ENCODE data around the gene PLEKHM3.

The PLEKHM3 gene

GRCh38 chr2:207970147-207970825, 55.0 kb downstream of the PLEKHM3 start:
- no peaks in the 10 kb centered on the region for H3K36me3 ChIP-seq (ENCODE audit: control insufficient read depth in 2 of 2, insufficient read depth in 1 of 2, low read length in 2 of 2)
- TF ChIP-seq, protein P1, sequence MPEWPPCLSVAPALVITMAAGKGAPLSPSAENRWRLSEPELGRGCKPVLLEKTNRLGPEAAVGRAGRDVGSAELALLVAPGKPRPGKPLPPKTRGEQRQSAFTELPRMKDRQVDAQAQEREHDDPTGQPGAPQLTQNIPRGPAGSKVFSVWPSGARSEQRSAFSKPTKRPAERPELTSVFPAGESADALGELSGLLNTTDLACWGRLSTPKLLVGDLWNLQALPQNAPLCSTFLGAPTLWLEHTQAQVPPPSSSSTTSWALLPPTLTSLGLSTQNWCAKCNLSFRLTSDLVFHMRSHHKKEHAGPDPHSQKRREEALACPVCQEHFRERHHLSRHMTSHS (tag by site-specific recombination; IDR thresholded peaks at IDR 0.05): no peak
- no peak for TF ChIP-seq INSM2 (tag by site-specific recombination; IDR thresholded peaks at IDR 0.05)
- TF ChIP-seq ZNF521 (tag by site-specific recombination; IDR thresholded peaks at IDR 0.05): no peak
- TF ChIP-seq TCF7L2 (IDR thresholded peaks at IDR 0.05; ENCODE audit: borderline replicate concordance, low read depth, low read length): no peak
- no peak for TF ChIP-seq ZBTB21 (tag by site-specific recombination; IDR thresholded peaks at IDR 0.05)
- TF ChIP-seq ZNF274 (IDR thresholded peaks at IDR 0.05; ENCODE audit: low read length): no peak
- TF ChIP-seq ZNF274 (tag by site-specific recombination; IDR thresholded peaks at IDR 0.05; ENCODE audit: borderline replicate concordance): no peak
- TF ChIP-seq ZBTB17 (tag by site-specific recombination; IDR thresholded peaks at IDR 0.05): no peak
- TF ChIP-seq, protein P2, sequence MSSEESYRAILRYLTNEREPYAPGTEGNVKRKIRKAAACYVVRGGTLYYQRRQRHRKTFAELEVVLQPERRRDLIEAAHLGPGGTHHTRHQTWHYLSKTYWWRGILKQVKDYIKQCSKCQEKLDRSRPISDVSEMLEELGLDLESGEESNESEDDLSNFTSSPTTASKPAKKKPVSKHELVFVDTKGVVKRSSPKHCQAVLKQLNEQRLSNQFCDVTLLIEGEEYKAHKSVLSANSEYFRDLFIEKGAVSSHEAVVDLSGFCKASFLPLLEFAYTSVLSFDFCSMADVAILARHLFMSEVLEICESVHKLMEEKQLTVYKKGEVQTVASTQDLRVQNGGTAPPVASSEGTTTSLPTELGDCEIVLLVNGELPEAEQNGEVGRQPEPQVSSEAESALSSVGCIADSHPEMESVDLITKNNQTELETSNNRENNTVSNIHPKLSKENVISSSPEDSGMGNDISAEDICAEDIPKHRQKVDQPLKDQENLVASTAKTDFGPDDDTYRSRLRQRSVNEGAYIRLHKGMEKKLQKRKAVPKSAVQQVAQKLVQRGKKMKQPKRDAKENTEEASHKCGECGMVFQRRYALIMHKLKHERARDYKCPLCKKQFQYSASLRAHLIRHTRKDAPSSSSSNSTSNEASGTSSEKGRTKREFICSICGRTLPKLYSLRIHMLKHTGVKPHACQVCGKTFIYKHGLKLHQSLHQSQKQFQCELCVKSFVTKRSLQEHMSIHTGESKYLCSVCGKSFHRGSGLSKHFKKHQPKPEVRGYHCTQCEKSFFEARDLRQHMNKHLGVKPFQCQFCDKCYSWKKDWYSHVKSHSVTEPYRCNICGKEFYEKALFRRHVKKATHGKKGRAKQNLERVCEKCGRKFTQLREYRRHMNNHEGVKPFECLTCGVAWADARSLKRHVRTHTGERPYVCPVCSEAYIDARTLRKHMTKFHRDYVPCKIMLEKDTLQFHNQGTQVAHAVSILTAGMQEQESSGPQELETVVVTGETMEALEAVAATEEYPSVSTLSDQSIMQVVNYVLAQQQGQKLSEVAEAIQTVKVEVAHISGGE (tag by site-specific recombination; conservative IDR thresholded peaks at IDR 0.05; ENCODE audit: low read depth): no peak
- no peak for TF ChIP-seq ZSCAN23 (tag by site-specific recombination; IDR thresholded peaks at IDR 0.05)
- H3K9me3 ChIP-seq (ENCODE audit: control insufficient read depth, insufficient read depth, low read depth, low read length): no peaks in the 10 kb centered on the region
- ChIA-PET POLR2A (no interaction called here), CTCF (interaction anchor here (0.7 to 6.3 kb wide), 4 partner anchors 9 to 224 kb away, joined by 3 to 27 read pairs (median 8); no protein-coding TSS in a partner anchor)
- H3K4me3 ChIP-seq (ENCODE audit: low read depth, low read length): no peak overlapping the region
- H3K4me1 ChIP-seq (ENCODE audit: control insufficient read depth, insufficient read depth, low read length): peaks cover 18% of the 10 kb centered on the region
- H3K27ac ChIP-seq (ENCODE audit: extremely low read depth, low read depth, low read length): no peak overlapping the region

DNA sequence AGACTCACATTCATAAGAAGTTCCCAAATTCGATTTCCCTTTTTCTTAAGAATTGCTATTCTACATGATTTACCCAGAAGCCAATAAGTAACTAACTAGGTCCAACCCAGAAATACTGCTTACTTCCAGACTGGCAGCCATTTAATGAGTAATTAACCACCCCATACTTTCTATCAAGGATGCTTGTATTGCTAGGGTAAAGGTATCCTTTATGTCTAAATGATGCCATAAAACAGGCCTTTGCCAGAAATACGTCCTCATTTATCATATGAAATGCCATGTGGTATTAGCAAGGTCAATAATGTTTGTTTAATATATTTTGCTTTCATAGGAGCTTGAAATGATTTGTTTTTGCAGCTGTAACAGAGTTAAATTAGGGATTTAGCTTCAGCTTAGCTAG, 56.1 kb downstream of the PLEKHM3 start:
- Histone ChIP-seq H3K36me3 (ENCODE audit: control insufficient read depth in 2 of 2, insufficient read depth in 1 of 2, low read length in 2 of 2) (no peaks in the 10 kb centered on the region), H3K27ac (ENCODE audit: extremely low read depth, low read depth, low read length) (no peak overlapping the region), H3K4me1 (ENCODE audit: control insufficient read depth, insufficient read depth, low read length) (peaks cover 18% of the 10 kb centered on the region), H3K4me3 (ENCODE audit: low read depth, low read length) (no peak overlapping the region), H3K9me3 (ENCODE audit: control insufficient read depth, insufficient read depth, low read depth, low read length) (no peaks in the 10 kb centered on the region)
- POLR2A ChIA-PET: interaction anchor here (0.5 kb wide), 1 partner anchor 155 kb away, joined by 4 read pairs; no protein-coding TSS in a partner anchor
- TF ChIP-seq ZNF664 (tag by site-specific recombination; IDR thresholded peaks at IDR 0.05): peak; percentile 62; the same call in 1 of the 2 replicates
- no peak for TF ChIP-seq ZNF449 (tag by site-specific recombination; IDR thresholded peaks at IDR 0.05)
- CTCF ChIA-PET: interaction anchor here (3.2 kb wide), 1 partner anchor 72 kb away, joined by 16 read pairs; no protein-coding TSS in a partner anchor

DNA sequence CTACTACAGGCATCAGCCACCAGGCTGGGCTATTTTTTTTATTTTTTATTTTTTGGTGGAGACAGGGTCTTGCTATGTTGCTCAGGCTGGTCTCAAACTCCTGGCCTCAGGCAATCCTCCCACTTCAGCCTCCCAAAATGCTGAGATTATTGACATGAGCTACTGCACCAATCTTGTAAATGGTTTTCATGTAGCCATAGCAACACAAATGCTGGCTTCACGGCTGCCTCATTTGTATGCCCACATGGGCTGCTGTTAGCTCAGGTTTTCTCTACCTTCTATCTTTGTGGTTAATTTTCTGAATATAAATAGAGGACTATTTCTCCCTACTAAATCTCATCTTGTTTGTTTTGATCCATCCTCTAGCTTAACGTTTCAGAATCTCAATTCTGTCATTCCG, 58.2 kb downstream of the PLEKHM3 start:
- no peaks in the 10 kb centered on the region for H3K9me3 ChIP-seq (ENCODE audit: control insufficient read depth, insufficient read depth, low read depth, low read length)
- ChIA-PET CTCF (interaction anchor here (0.7 to 3.2 kb wide), 5 partner anchors 10 to 228 kb away, joined by 3 to 16 read pairs (median 5); no protein-coding TSS in a partner anchor), POLR2A (no interaction called here)
- no peak overlapping the region for H3K27ac ChIP-seq (ENCODE audit: extremely low read depth, low read depth, low read length)
- peaks cover 18% of the 10 kb centered on the region for H3K4me1 ChIP-seq (ENCODE audit: control insufficient read depth, insufficient read depth, low read length)
- H3K36me3 ChIP-seq (ENCODE audit: control insufficient read depth in 2 of 2, insufficient read depth in 1 of 2, low read length in 2 of 2): no peaks in the 10 kb centered on the region
- H3K4me3 ChIP-seq (ENCODE audit: low read depth, low read length): no peak overlapping the region
- TF ChIP-seq ZNF266 (tag by site-specific recombination; IDR thresholded peaks at IDR 0.05; ENCODE audit: low read depth) (no peak), ZNF544 (tag by site-specific recombination; IDR thresholded peaks at IDR 0.05) (no peak), ZFP41 (tag by site-specific recombination; IDR thresholded peaks at IDR 0.05; ENCODE audit: borderline replicate concordance) (no peak), KLF7 (tag by site-specific recombination; IDR thresholded peaks at IDR 0.05; ENCODE audit: borderline replicate concordance) (no peak), PRDM1 (tag by site-specific recombination; IDR thresholded peaks at IDR 0.05) (no peak), ZNF404 (tag by site-specific recombination; IDR thresholded peaks at IDR 0.05) (no peak), HOXD13 (CRISPR knock-in tag; IDR thresholded peaks at IDR 0.05; ENCODE audit: borderline replicate concordance) (no peak), ZNF112 (tag by site-specific recombination; IDR thresholded peaks at IDR 0.05) (no peak)
- TF ChIP-seq, protein P3, sequence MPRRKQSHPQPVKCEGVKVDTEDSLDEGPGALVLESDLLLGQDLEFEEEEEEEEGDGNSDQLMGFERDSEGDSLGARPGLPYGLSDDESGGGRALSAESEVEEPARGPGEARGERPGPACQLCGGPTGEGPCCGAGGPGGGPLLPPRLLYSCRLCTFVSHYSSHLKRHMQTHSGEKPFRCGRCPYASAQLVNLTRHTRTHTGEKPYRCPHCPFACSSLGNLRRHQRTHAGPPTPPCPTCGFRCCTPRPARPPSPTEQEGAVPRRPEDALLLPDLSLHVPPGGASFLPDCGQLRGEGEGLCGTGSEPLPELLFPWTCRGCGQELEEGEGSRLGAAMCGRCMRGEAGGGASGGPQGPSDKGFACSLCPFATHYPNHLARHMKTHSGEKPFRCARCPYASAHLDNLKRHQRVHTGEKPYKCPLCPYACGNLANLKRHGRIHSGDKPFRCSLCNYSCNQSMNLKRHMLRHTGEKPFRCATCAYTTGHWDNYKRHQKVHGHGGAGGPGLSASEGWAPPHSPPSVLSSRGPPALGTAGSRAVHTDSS (tag by site-specific recombination; IDR thresholded peaks at IDR 0.05): no peak
